Neural cell (in vitro differentiated cells): ENCODE measurements around the gene TMEM101.

ENCODE experiments used
- MXI1 ChIP-seq: fragments of 450-650 bp; conservative IDR thresholded peaks from 2 replicates; pipeline ENCODE4 v1.6.1; 2014; ENCODE audit warnings: antibody characterized with exemption, mild to moderate bottlenecking; ENCODE audit not compliant: poor library complexity, severe bottlenecking
- POLR2AphosphoS5 ChIP-seq: IDR thresholded peaks from 2 replicates; pipeline ENCODE4 v1.6.1; 2012
- SMC3 ChIP-seq: fragments of 450-650 bp; conservative IDR thresholded peaks from 2 replicates; pipeline ENCODE4 v1.6.1; 2014; ENCODE audit warnings: antibody characterized with exemption, mild to moderate bottlenecking, moderate library complexity; ENCODE audit not compliant: poor library complexity
- TAF1 ChIP-seq: IDR thresholded peaks from 2 replicates; pipeline ENCODE4 v1.6.1; 2012; ENCODE audit warnings: low read depth

GRCh38 chr17:44024271-44024663, 9.5 kb upstream of the TMEM101 start:
- no peak for TF ChIP-seq POLR2AphosphoS5
- no peak for TF ChIP-seq MXI1
- TF ChIP-seq SMC3 = no peak
- no peak for TF ChIP-seq TAF1
